Epithelial cell of esophagus (primary cell): ENCODE measurements around the gene OTOGL.
"Not testable (repeated sequence)": the region's sequence is repeated elsewhere in the genome, so short reads cannot be mapped to it uniquely, and the experiment has no call there.

Experiments used
- DNase-seq: peaks from one replicate; pipeline ENCODE4 v3.0.0; 2010; ENCODE audit warnings: low read depth
- H3K4me3 ChIP-seq: 2 replicates; pipeline ENCODE4 v1.5.1; 2011; ENCODE audit warnings: mild to moderate bottlenecking, low read length, control low read depth
- TF ChIP-seq, protein P1 (sequence below): IDR thresholded peaks from 2 replicates; pipeline ENCODE4 v1.5.1; 2011; ENCODE audit warnings: low read depth, mild to moderate bottlenecking, low read length, control low read depth, inconsistent platforms; ENCODE audit not compliant: insufficient read depth; ENCODE audit errors: missing control alignments

The OTOGL gene

GRCh38 chr12:80282761-80283160, 183.4 kb downstream of the OTOGL start:
- TF ChIP-seq, protein P1, sequence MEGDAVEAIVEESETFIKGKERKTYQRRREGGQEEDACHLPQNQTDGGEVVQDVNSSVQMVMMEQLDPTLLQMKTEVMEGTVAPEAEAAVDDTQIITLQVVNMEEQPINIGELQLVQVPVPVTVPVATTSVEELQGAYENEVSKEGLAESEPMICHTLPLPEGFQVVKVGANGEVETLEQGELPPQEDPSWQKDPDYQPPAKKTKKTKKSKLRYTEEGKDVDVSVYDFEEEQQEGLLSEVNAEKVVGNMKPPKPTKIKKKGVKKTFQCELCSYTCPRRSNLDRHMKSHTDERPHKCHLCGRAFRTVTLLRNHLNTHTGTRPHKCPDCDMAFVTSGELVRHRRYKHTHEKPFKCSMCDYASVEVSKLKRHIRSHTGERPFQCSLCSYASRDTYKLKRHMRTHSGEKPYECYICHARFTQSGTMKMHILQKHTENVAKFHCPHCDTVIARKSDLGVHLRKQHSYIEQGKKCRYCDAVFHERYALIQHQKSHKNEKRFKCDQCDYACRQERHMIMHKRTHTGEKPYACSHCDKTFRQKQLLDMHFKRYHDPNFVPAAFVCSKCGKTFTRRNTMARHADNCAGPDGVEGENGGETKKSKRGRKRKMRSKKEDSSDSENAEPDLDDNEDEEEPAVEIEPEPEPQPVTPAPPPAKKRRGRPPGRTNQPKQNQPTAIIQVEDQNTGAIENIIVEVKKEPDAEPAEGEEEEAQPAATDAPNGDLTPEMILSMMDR = no peak
- DNase-seq = peak; percentile 56

DNA sequence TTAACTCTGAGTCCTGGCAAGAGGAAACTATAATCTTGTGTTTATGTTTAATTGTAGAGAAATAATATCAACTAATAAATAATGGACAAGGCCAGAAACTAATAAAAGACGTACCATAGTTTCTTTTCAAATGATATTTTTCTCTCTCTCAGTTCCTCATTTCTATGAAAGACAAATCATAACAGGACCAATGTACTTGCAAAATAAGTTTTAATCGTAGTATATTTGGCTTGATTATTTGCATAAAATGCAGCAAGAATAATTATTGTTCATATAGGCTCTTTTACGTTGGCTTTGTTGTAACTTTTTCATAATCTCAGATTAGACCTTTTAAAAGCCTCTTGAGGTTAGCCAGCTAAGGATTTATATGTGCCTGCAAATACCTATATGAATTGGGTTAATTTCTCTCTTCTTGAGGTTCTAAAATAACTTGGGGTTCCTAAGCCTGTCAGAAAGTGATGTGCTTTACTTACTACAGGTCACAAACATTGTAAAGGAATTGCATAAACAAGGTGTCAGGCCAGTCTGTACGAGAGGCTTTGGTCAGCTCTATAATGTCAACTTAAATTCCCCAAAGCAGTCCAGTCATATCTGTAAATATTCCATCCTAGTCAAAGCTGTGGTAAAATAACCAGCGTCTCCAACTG, 191.9 kb downstream of the OTOGL start:
- TF ChIP-seq, protein P1 = no peak
- no peak overlapping the region for H3K4me3 ChIP-seq
- DNase-seq = no peak

More at GRCh38 chr12:80282761-80283160, 183.4 kb downstream of the OTOGL start:
- H3K4me3 ChIP-seq = no peak overlapping the region

DNA sequence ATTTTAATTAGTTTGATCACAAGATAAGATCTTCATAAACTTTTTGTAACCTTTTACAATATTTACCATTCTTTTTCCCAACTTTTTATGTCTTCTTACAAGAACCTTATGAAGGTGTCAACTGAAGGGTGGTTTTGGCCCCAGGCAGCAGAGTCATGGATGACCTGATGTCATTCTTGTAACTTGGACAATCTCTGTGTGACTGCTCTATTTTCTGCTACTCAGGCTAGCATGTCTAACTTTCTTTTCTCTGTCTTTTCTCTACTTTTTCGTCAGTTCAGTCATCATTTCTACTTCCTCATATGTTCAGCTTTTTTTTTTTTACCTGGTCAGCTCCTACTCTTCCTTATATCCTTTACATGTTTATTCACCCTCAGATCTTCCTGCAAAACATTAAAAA, 194.0 kb downstream of the OTOGL start:
- no peak overlapping the region for H3K4me3 ChIP-seq
- peak; percentile 18 for DNase-seq
- TF ChIP-seq, protein P1 = no peak

DNA sequence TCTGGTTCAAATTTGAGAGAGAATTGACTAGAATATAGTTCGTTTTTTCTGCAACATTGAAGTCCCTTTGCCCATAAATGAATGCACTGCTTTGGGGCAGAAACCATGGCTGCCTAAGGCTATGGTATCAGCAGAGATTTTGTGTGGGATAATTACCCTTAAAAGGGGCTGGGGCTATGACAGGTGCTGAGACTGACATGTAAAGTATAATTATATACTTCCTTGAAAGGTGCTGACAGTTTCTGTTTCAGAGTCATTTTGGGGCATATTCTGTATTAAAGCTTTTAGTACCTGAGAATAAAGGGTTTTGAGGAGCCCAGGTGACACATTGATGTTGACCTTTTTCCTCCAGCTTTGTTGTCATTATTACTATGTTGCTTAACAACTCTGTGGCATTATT, 194.4 kb downstream of the OTOGL start:
- no peak overlapping the region for H3K4me3 ChIP-seq
- TF ChIP-seq, protein P1 = no peak
- no peak for DNase-seq

DNA sequence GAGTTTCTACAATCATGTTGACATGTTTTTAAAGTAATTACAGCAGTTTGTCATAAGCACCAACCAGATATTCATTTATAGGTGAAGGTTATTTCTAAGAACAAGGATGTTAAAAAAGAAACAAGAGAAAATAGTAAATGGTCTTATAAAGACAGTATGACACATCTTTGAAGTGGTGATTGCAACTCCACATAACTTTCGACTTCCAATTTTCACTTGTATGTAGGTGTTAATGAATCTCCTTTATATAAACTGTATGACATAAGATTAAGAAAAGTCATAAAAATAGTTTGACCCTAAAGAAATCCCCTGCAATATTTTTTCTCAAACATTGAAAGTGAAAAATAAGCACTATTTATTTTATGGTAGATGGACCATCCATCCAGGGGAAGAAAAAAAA, 199.9 kb downstream of the OTOGL start:
- H3K4me3 ChIP-seq = no peak overlapping the region
- DNase-seq = no peak
- TF ChIP-seq, protein P1 = no peak

- TF ChIP-seq, protein P1 = no peak
- no peak overlapping the region for H3K4me3 ChIP-seq
- peak; percentile 16 for DNase-seq
These were observed 200.6 kb downstream of the OTOGL start for GRCh38 chr12:80299976-80300375.

DNA sequence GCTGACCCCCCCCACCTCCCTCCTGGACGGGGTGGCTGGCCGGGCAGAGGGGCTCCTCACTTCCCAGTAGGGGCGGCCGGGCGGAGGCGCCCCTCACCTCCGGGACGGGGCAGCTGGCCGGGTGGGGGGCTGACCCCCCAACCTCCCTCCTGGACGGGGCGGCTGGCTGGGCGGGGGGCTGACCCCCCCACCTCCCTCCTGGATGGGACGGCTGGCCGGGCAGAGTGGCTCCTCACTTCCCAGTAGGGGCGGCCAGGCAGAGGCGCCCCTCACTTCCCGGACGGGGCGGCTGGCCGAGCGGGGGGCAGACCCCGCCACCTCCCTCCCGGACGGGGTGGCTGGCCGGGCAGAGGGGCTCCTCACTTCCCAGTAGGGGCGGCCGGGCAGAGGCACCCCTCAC, 208.1 kb downstream of the OTOGL start:
- not testable (repeated sequence) for DNase-seq, H3K4me3 ChIP-seq
